ENCODE data around the gene LOXL1.

Gene LOXL1

GRCh38 chr15:73994912-73995622 lies 68.8 kb downstream of the LOXL1 start:
- DNase-seq = peak; percentile 42

- no peak for DNase-seq
Measured at GRCh38 chr15:73996267-73996666, 70.0 kb downstream of the LOXL1 start.

GRCh38 chr15:73996939-73997338 lies 70.7 kb downstream of the LOXL1 start:
- no peak for DNase-seq

GRCh38 chr15:73997986-73998385 lies 71.7 kb downstream of the LOXL1 start:
- DNase-seq = no peak
